ENCODE measurements around the gene KLHL26.

KLHL26 gene

DNA sequence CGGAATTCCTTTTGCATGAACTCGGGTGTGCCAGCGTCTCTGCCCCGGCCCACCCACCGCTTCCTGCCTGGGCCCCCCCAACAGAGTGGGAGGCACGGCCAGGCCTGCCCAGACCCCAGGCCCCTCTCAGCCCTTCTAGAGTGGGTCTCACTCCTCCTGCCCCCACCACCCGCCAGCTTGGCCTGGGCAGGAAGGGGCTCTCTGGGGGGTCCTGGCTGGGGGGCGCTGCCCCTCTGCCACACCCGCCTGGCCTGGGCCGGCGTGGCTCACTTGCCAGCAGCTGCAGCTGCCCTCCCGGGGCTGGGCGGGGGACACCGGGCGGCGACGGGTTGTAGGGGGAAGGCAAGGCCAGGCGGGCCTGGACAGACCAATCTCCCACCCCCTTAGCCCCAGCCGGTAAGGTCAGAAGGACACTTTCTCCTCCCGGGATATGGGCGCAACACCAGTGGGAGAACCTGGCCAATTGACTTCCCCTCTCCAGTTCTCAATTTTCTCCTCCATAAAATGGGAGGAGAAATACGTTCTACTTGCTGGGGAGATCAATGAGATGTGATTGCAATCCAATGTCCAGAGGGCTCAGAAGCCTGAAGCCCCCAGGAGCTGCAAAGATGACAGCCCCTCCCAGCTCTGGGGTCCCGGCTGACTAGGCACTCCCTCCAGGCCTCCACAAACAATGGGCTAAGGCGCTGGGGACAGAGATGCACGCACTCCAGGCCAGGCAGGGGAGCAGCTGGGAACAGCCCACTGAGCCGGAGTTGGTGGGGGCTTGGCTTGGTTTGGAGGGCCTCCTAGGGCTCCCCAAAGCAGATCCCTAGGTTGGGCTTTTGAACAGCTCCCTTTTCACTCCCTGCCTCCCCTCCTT lies 32.6 kb upstream of the KLHL26 start:
- Histone ChIP-seq H3K9me3 (ENCODE audit: control insufficient read depth in 1 of 2, low read length in 2 of 2) (no peaks in the 10 kb centered on the region), H3K27me3 (ENCODE audit: low read depth, low read length) (peaks cover 43% of the 10 kb centered on the region), H3K36me3 (ENCODE audit: control insufficient read depth in 1 of 2, insufficient read depth in 2 of 2, low read length in 2 of 2) (no peaks in the 10 kb centered on the region), H3K27ac (ENCODE audit: low read length) (no peak overlapping the region), H3K4me1 (ENCODE audit: control insufficient read depth in 1 of 2, insufficient read depth in 2 of 2, low read length in 2 of 2) (peaks cover 0 to 27% of the 10 kb centered on the region in 2 donors), H3K4me3 (ENCODE audit: low read depth in 1 of 2, low read length in 2 of 2) (no peak overlapping the region)

- H3K9me3 ChIP-seq (ENCODE audit: control insufficient read depth in 1 of 2, low read length in 2 of 2), result no peaks in the 10 kb centered on the region
- H3K36me3 ChIP-seq (ENCODE audit: control insufficient read depth in 1 of 2, insufficient read depth in 2 of 2, low read length in 2 of 2), result no peaks in the 10 kb centered on the region
- H3K27me3 ChIP-seq (ENCODE audit: low read depth, low read length), result peaks cover 46% of the 10 kb centered on the region
- H3K4me3 ChIP-seq (ENCODE audit: low read depth in 1 of 2, low read length in 2 of 2), result no peak overlapping the region
- H3K4me1 ChIP-seq (ENCODE audit: control insufficient read depth in 1 of 2, insufficient read depth in 2 of 2, low read length in 2 of 2), result peaks cover 0 to 27% of the 10 kb centered on the region in 2 donors
- H3K27ac ChIP-seq (ENCODE audit: low read length), result no peak overlapping the region
Measured at GRCh38 chr19:18604820-18605159, 32.0 kb upstream of the KLHL26 start.

GRCh38 chr19:18605196-18605545 lies 31.7 kb upstream of the KLHL26 start:
- no peak overlapping the region for H3K27ac ChIP-seq (ENCODE audit: low read length)
- H3K4me3 ChIP-seq (ENCODE audit: low read depth in 1 of 2, low read length in 2 of 2), result no peak overlapping the region
- peaks cover 49% of the 10 kb centered on the region for H3K27me3 ChIP-seq (ENCODE audit: low read depth, low read length)
- H3K9me3 ChIP-seq (ENCODE audit: control insufficient read depth in 1 of 2, low read length in 2 of 2), result no peaks in the 10 kb centered on the region
- no peaks in the 10 kb centered on the region for H3K36me3 ChIP-seq (ENCODE audit: control insufficient read depth in 1 of 2, insufficient read depth in 2 of 2, low read length in 2 of 2)
- peaks cover 0 to 27% of the 10 kb centered on the region in 2 donors for H3K4me1 ChIP-seq (ENCODE audit: control insufficient read depth in 1 of 2, insufficient read depth in 2 of 2, low read length in 2 of 2)

DNA sequence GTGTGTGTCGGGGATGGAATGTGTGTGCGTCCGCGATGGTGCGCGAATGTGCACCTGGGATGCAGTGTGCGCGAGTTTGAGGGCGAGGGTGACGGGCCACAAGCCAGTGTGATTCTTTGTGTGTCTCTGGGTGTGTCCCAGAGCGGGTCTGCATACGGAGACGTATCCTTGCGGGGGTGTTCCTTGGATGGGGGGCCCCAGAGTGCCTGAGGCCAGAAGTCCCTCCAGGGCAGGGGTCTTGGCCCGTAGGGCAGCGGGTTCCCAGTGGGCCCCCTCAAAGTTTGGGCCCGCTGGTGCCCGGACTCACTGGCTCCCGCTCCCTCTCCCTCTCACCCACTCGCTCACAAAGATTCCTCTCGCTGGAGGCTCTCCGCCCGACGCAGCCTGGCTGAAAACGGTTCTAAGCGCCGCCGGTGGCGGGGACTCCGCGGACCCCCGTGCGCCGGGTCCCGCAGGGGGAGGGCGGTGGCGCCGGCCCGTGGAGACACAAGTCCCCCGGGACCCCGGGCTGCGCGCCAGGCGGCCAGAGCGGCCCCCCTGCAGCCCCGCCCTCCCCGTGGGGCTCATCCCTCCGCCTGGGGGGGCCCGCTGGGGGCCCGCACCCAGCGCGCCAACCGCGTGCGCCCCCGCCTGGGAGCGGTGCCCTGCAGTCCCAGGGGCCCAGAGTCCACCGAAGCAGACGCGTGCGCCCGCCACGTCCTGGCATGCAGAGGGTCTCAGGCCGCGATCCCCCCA lies 31.1 kb upstream of the KLHL26 start:
- Histone ChIP-seq H3K27me3 (ENCODE audit: low read depth, low read length) (peaks cover 53% of the 10 kb centered on the region), H3K4me3 (ENCODE audit: low read depth in 1 of 2, low read length in 2 of 2) (no peak overlapping the region), H3K36me3 (ENCODE audit: control insufficient read depth in 1 of 2, insufficient read depth in 2 of 2, low read length in 2 of 2) (no peaks in the 10 kb centered on the region), H3K9me3 (ENCODE audit: control insufficient read depth in 1 of 2, low read length in 2 of 2) (no peaks in the 10 kb centered on the region), H3K4me1 (ENCODE audit: control insufficient read depth in 1 of 2, insufficient read depth in 2 of 2, low read length in 2 of 2) (peaks cover 0 to 29% of the 10 kb centered on the region in 2 donors), H3K27ac (ENCODE audit: low read length) (no peak overlapping the region)

DNA sequence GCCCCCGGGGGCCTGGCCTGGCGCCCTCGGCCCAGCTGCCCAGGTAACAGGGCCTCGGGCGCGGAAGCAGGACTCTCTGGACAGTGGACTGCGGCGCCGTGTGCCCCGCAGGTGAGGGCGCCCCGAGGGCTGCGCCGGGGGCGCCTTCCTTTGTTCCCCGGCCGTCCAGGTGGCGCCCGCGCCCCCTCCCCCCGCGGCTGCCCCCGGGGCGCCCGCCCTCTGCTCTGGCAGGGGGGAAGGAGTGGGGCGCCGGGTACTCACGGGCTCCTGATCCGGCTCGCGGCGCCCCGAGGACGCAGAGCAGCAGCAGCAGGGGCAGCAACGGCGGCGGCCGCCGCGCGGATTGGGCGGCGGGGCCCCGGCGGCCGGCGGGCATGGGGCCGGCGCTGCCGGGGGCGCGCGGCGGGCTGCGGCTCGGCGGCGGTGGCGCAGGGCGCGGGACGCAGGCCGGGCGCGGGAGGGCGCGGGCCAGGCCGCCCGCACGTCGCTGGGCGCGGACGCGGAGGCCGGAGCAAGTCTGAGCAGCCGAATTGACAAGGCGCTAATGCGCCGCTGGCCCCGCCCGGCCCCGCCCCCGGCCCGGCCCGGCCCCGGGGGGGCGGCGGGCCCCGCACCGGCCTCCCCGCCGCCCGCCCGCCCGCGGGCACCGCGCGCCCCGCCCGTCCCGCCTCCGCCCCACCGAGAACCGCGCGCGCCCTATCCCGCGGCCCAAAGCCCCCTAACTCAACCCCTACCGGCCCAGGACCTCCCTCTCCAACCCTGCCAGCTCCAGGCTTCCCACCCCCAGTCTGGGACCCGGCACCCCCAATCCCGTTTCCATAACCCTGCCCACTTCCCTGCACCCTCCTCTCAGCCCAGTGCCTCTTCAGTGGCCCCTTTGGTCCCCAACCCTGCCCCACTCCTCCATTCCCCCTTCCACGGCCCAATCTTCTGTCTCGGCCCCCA lies 30.3 kb upstream of the KLHL26 start, which contains the start of gene CRLF1:
Gene CRLF1, minus strand, starts transcription at position 519 of the 945 bp plus-strand sequence. Its CDS starts 143 bp downstream, at position 376.
- H3K9me3 ChIP-seq (ENCODE audit: control insufficient read depth in 1 of 2, low read length in 2 of 2), result no peaks in the 10 kb centered on the region
- H3K27me3 ChIP-seq (ENCODE audit: low read depth, low read length), result peaks cover 59% of the 10 kb centered on the region
- H3K4me3 ChIP-seq (ENCODE audit: low read depth in 1 of 2, low read length in 2 of 2), result peak within 1 kb of the TSS in 1 of 2 donors; percentile 44
- no peak within 1 kb of the TSS for H3K27ac ChIP-seq (ENCODE audit: low read length)
- no peaks in the 10 kb centered on the region for H3K36me3 ChIP-seq (ENCODE audit: control insufficient read depth in 1 of 2, insufficient read depth in 2 of 2, low read length in 2 of 2)
- H3K4me1 ChIP-seq (ENCODE audit: control insufficient read depth in 1 of 2, insufficient read depth in 2 of 2, low read length in 2 of 2), result peaks cover 0 to 38% of the 10 kb centered on the region in 2 donors

- Histone ChIP-seq H3K36me3 (ENCODE audit: control insufficient read depth in 1 of 2, insufficient read depth in 2 of 2, low read length in 2 of 2) (no peaks in the 10 kb centered on the region), H3K27me3 (ENCODE audit: low read depth, low read length) (peaks cover 64% of the 10 kb centered on the region), H3K27ac (ENCODE audit: low read length) (no peak overlapping the region), H3K9me3 (ENCODE audit: control insufficient read depth in 1 of 2, low read length in 2 of 2) (no peaks in the 10 kb centered on the region), H3K4me1 (ENCODE audit: control insufficient read depth in 1 of 2, insufficient read depth in 2 of 2, low read length in 2 of 2) (peaks cover 0 to 47% of the 10 kb centered on the region in 2 donors), H3K4me3 (ENCODE audit: low read depth in 1 of 2, low read length in 2 of 2) (peak overlapping the region in 1 of 2 donors; percentile 44)
Measured at GRCh38 chr19:18607226-18608101, 29.4 kb upstream of the KLHL26 start.

- Histone ChIP-seq H3K9me3 (ENCODE audit: control insufficient read depth in 1 of 2, low read length in 2 of 2) (no peaks in the 10 kb centered on the region), H3K27ac (ENCODE audit: low read length) (no peak overlapping the region), H3K4me3 (ENCODE audit: low read depth in 1 of 2, low read length in 2 of 2) (no peak overlapping the region), H3K4me1 (ENCODE audit: control insufficient read depth in 1 of 2, insufficient read depth in 2 of 2, low read length in 2 of 2) (peaks cover 0 to 55% of the 10 kb centered on the region in 2 donors), H3K36me3 (ENCODE audit: control insufficient read depth in 1 of 2, insufficient read depth in 2 of 2, low read length in 2 of 2) (no peaks in the 10 kb centered on the region), H3K27me3 (ENCODE audit: low read depth, low read length) (peaks cover 67% of the 10 kb centered on the region)
Measured at GRCh38 chr19:18608102-18608804, 28.6 kb upstream of the KLHL26 start.

DNA sequence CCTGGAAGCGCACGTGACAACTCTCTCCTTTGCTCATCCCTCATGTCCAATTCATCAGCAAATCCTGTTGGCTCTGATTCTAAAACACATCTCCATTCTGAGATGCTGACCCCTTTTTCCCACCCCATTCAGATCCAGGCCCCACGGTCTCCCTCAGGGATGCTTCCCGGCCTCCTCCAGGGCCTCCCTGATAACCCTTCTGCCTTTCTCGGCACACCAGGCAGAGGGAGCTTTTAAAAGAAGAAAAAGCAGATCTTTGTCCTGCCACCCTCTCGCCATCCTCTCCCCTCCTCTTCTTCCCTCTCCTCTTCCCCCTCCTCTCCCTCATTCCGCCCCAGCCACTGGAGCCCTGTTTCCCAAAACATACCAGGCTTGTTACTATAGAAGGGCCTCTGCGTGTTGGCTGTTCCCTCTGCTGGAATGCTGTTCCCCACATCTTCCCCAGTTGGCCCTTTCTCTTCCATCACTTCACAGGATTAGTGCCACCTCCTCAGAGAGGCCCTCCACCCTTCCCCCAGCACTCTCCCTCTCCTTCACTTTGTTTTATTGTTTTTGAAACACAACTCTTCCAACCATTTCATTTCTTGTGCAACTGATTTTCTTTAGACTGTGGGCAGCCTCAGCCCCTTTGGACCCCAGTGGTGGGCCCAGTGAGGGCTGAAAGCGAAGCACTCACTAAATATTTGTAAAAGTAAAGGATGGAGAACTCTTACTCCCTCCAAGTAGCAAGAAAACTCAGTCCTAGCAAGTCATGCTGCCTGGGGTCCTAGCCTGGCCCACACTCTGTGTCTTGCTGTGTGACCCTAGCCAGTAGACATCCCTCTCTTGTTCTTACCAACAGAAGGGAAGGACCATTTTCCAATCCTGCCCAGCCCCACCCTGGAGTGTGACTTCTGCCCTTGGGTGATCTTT lies 27.8 kb upstream of the KLHL26 start:
- Histone ChIP-seq H3K4me3 (ENCODE audit: low read depth in 1 of 2, low read length in 2 of 2) (no peak overlapping the region), H3K9me3 (ENCODE audit: control insufficient read depth in 1 of 2, low read length in 2 of 2) (no peaks in the 10 kb centered on the region), H3K36me3 (ENCODE audit: control insufficient read depth in 1 of 2, insufficient read depth in 2 of 2, low read length in 2 of 2) (no peaks in the 10 kb centered on the region), H3K4me1 (ENCODE audit: control insufficient read depth in 1 of 2, insufficient read depth in 2 of 2, low read length in 2 of 2) (peaks cover 0 to 51% of the 10 kb centered on the region in 2 donors), H3K27me3 (ENCODE audit: low read depth, low read length) (peaks cover 70% of the 10 kb centered on the region), H3K27ac (ENCODE audit: low read length) (no peak overlapping the region)

DNA sequence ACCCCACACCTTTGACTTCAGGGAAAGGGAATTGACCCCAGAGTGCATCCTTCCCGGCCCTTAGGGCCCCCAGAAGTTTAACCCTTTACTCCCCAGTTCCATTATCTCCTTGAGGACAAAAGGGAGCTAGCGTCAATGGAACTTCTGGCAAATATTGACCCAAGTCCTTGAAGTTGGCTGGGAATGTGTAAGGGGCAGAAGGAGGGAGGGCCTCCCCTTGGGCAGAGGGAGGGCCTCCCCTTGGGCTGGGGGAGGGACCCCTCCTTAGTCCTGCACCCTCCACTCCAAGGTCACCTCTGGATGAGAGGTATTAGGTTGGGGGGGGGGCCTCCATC lies 27.1 kb upstream of the KLHL26 start:
- no peak overlapping the region for H3K4me3 ChIP-seq (ENCODE audit: low read depth in 1 of 2, low read length in 2 of 2)
- H3K4me1 ChIP-seq (ENCODE audit: control insufficient read depth in 1 of 2, insufficient read depth in 2 of 2, low read length in 2 of 2), result peaks cover 0 to 49% of the 10 kb centered on the region in 2 donors
- no peaks in the 10 kb centered on the region for H3K36me3 ChIP-seq (ENCODE audit: control insufficient read depth in 1 of 2, insufficient read depth in 2 of 2, low read length in 2 of 2)
- H3K27ac ChIP-seq (ENCODE audit: low read length), result no peak overlapping the region
- no peaks in the 10 kb centered on the region for H3K9me3 ChIP-seq (ENCODE audit: control insufficient read depth in 1 of 2, low read length in 2 of 2)
- peaks cover 76% of the 10 kb centered on the region for H3K27me3 ChIP-seq (ENCODE audit: low read depth, low read length)

All from muscle layer of duodenum (tissue), 2 donors.